ENCODE data around the gene ZSCAN4. TPM values are rescaled to one million over a fixed set of nuclear protein-coding genes. Genes with fewer than 3 reads are reported as not detected.

Gene ZSCAN4
- total RNA-seq, 1 experiment from 2014 or later = not detected

DNA sequence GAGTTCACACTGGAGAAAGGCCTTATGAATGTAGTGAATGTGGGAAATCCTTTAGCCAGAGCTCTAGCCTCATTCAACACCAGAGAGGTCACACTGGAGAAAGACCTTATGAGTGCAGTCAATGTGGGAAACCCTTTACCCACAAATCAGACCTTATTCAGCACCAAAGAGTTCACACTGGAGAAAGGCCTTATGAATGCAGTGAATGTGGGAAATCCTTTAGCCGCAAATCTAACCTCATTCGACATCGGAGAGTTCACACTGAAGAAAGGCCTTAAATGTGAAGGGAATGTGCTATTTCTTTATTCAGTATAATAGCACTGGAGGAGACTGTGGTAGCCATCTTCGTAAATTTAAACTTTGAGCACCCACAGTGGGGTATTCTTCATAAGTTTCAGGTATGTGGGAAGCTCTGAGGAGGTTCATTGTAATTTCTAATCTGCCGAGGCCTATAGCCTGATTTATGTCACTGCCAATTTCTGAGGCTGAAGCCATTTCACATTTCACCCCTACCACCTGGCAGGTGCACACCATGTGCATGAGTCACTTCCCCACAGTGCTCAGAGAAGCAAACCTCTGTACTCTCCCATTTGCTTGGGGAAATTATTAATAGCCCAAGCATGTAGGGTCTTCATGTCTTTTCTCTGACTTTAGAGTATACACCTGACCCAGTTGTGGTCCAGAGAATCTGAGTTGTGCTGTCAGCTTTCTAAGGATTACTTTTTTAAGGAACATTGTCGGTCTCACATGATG, 19.5 kb downstream of the ZSCAN4 start:
- Histone ChIP-seq H3K9me2 (replicated peaks; ENCODE audit: low read length) (no peaks in the 10 kb centered on the region), H3K27ac (ENCODE audit: low read length) (no peak overlapping the region), H3K4me3 (ENCODE audit: low read length) (peak overlapping the region; percentile 2; the same call in 1 of the 2 replicates), H4K20me1 (ENCODE audit: low read length) (no peaks in the 10 kb centered on the region), H3K79me2 (ENCODE audit: low read length) (peaks cover 83% of the 10 kb centered on the region), H3K4me1 (ENCODE audit: insufficient read depth, low read length) (no peaks in the 10 kb centered on the region), H3K9ac (ENCODE audit: low read length) (no peak overlapping the region), H2AFZ (ENCODE audit: low read length) (no peak overlapping the region), H3K27me3 (ENCODE audit: low read length) (no peaks in the 10 kb centered on the region), H3K36me3 (ENCODE audit: low read depth, low read length) (peaks cover 95% of the 10 kb centered on the region), H3K4me2 (ENCODE audit: low read length) (no peak overlapping the region), H3K9me3 (ENCODE audit: low read length) (peaks cover 89% of the 10 kb centered on the region), H3F3A (ENCODE audit: low read length, unreplicated experiment) (no peaks in the 10 kb centered on the region)
- ATAC-seq (peak; percentile 33; the same call in 1 of the 2 replicates), DNase-seq (peak; percentile 53)
- TF ChIP-seq EZH2 (IDR thresholded peaks at IDR 0.05; ENCODE audit: low read length, unreplicated experiment) = no peak
- no peak for TF ChIP-seq CTCF (conservative IDR thresholded peaks at IDR 0.05; ENCODE audit: low read depth, low read length)
- no peak for TF ChIP-seq EZH2phosphoT487 (IDR thresholded peaks at IDR 0.05; ENCODE audit: borderline replicate concordance, low read length)
- ChIA-PET POLR2A (ENCODE audit: unreplicated experiment) (no interaction called here), CTCF (no interaction called here)
- intact Hi-C loops (cut with micrococcal nuclease) = no loop called here
- no TSS peak for BruUV-seq (replicated peaks)

DNA sequence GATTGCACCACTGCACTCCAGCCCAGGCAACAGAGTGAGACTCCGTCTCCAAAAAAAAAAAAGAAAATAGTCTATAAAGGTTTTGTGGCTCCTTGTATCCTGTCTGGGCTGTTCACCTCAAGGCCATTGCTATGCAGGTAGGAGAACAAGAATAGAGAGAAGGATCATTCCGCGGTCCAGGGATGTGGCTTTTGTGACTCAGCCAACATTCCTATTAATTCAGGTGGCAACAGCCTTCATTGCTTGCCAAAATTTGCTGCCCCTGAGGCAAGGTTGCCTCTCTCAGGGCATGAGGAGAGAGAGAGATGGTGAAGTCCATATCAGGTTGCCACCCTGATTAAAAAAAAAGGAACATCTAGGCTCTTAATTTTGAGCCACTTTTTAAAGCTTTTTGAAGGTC, 21.0 kb downstream of the ZSCAN4 start:
- Histone ChIP-seq H3K4me2 (ENCODE audit: low read length) (no peak overlapping the region), H4K20me1 (ENCODE audit: low read length) (no peaks in the 10 kb centered on the region), H2AFZ (ENCODE audit: low read length) (no peak overlapping the region), H3K9me3 (ENCODE audit: low read length) (peaks cover 73% of the 10 kb centered on the region), H3K36me3 (ENCODE audit: low read depth, low read length) (peaks cover 93% of the 10 kb centered on the region), H3K4me1 (ENCODE audit: insufficient read depth, low read length) (no peaks in the 10 kb centered on the region), H3K9ac (ENCODE audit: low read length) (no peak overlapping the region), H3K4me3 (ENCODE audit: low read length) (no peak overlapping the region), H3K27me3 (ENCODE audit: low read length) (no peaks in the 10 kb centered on the region), H3F3A (ENCODE audit: low read length, unreplicated experiment) (no peaks in the 10 kb centered on the region), H3K79me2 (ENCODE audit: low read length) (peaks cover 68% of the 10 kb centered on the region), H3K27ac (ENCODE audit: low read length) (no peak overlapping the region), H3K9me2 (replicated peaks; ENCODE audit: low read length) (no peaks in the 10 kb centered on the region)
- CTCF ChIA-PET = no interaction called here
- intact Hi-C loops (cut with micrococcal nuclease) = no loop called here
- BruUV-seq (replicated peaks) = no TSS peak
- ATAC-seq (peak; percentile 79), DNase-seq (peak; percentile 92)
- TF ChIP-seq CTCF (conservative IDR thresholded peaks at IDR 0.05; ENCODE audit: low read depth, low read length) (no peak), EZH2phosphoT487 (IDR thresholded peaks at IDR 0.05; ENCODE audit: borderline replicate concordance, low read length) (no peak), EZH2 (IDR thresholded peaks at IDR 0.05; ENCODE audit: low read length, unreplicated experiment) (no peak)
- POLR2A ChIA-PET (ENCODE audit: unreplicated experiment) = no interaction called here

GRCh38 chr19:57701625-57702024, 32.9 kb downstream of the ZSCAN4 start:
- Histone ChIP-seq H3K4me3 (ENCODE audit: low read length) (no peak overlapping the region), H3K9me3 (ENCODE audit: low read length) (peaks cover 34% of the 10 kb centered on the region), H3K9me2 (replicated peaks; ENCODE audit: low read length) (no peaks in the 10 kb centered on the region), H3K79me2 (ENCODE audit: low read length) (no peaks in the 10 kb centered on the region), H3F3A (ENCODE audit: low read length, unreplicated experiment) (no peaks in the 10 kb centered on the region), H4K20me1 (ENCODE audit: low read length) (no peaks in the 10 kb centered on the region), H2AFZ (ENCODE audit: low read length) (no peak overlapping the region), H3K4me1 (ENCODE audit: insufficient read depth, low read length) (no peaks in the 10 kb centered on the region), H3K27me3 (ENCODE audit: low read length) (no peaks in the 10 kb centered on the region), H3K27ac (ENCODE audit: low read length) (no peak overlapping the region), H3K9ac (ENCODE audit: low read length) (no peak overlapping the region), H3K4me2 (ENCODE audit: low read length) (no peak overlapping the region), H3K36me3 (ENCODE audit: low read depth, low read length) (peaks cover 35% of the 10 kb centered on the region)
- ATAC-seq (no peak), DNase-seq (no peak)
- intact Hi-C loops (cut with micrococcal nuclease) = no loop called here
- TF ChIP-seq EZH2phosphoT487 (IDR thresholded peaks at IDR 0.05; ENCODE audit: borderline replicate concordance, low read length) (no peak), CTCF (conservative IDR thresholded peaks at IDR 0.05; ENCODE audit: low read depth, low read length) (no peak), EZH2 (IDR thresholded peaks at IDR 0.05; ENCODE audit: low read length, unreplicated experiment) (no peak)
- BruUV-seq (replicated peaks) = no TSS peak
- CTCF ChIA-PET = no interaction called here
- POLR2A ChIA-PET (ENCODE audit: unreplicated experiment) = no interaction called here

Data from PC-3 (cell line).